GM04503 (cell line): ENCODE measurements around the gene TMEM100.

Experiments
- DNase-seq: peaks from one replicate; pipeline ENCODE4 v3.0.0-alpha.2; 2012; ENCODE audit warnings: low read depth

TMEM100 gene

GRCh38 chr17:55722742-55723487, at the start of gene TMEM100:
TSS of gene TMEM100 (minus strand) at chr17:55722864. CDS start at chr17:55721070, 1,794 bp downstream.
- peak; percentile 38 for DNase-seq

- no peak for DNase-seq
Observed at GRCh38 chr17:55772086-55772485, 49.4 kb upstream of the TMEM100 start.

- DNase-seq, result peak; percentile 27
Observed at GRCh38 chr17:55770196-55770870, 47.7 kb upstream of the TMEM100 start.

GRCh38 chr17:55769625-55770000, 46.9 kb upstream of the TMEM100 start:
- DNase-seq, result peak; percentile 75

GRCh38 chr17:55768936-55769624, 46.4 kb upstream of the TMEM100 start:
- peak; percentile 22 for DNase-seq

- no peak for DNase-seq
Observed at GRCh38 chr17:55765472-55765871, 42.8 kb upstream of the TMEM100 start.

- no peak for DNase-seq
Observed at GRCh38 chr17:55764610-55765009, 41.9 kb upstream of the TMEM100 start.

- DNase-seq, result no peak
Observed at GRCh38 chr17:55763856-55764255, 41.2 kb upstream of the TMEM100 start.

GRCh38 chr17:55762086-55762858, 39.6 kb upstream of the TMEM100 start:
- no peak for DNase-seq

- no peak for DNase-seq
Observed at GRCh38 chr17:55760643-55761355, 38.1 kb upstream of the TMEM100 start.

- DNase-seq, result no peak
Observed at GRCh38 chr17:55758171-55758570, 35.5 kb upstream of the TMEM100 start.

GRCh38 chr17:55757659-55758058, 35.0 kb upstream of the TMEM100 start:
- DNase-seq, result no peak

GRCh38 chr17:55756689-55757088, 34.0 kb upstream of the TMEM100 start:
- DNase-seq, result no peak

GRCh38 chr17:55751720-55752250, 29.1 kb upstream of the TMEM100 start:
- DNase-seq, result no peak

- DNase-seq, result peak; percentile 64
Observed at GRCh38 chr17:55750750-55751657, 28.3 kb upstream of the TMEM100 start, which contains the start of gene PCTP. TSS of gene PCTP (plus strand) at chr17:55751051. CDS start at chr17:55751104, 53 bp downstream.

- DNase-seq, result no peak
Observed at GRCh38 chr17:55749985-55750384, 27.3 kb upstream of the TMEM100 start.

GRCh38 chr17:55748841-55749240, 26.2 kb upstream of the TMEM100 start:
- DNase-seq, result no peak

- no peak for DNase-seq
Observed at GRCh38 chr17:55747209-55747608, 24.5 kb upstream of the TMEM100 start.

GRCh38 chr17:55746466-55746865, 23.8 kb upstream of the TMEM100 start:
- DNase-seq, result no peak

- no peak for DNase-seq
Observed at GRCh38 chr17:55745258-55745657, 22.6 kb upstream of the TMEM100 start.
